ENCODE data around the gene RTP3. TPM values are rescaled to one million over a fixed set of nuclear protein-coding genes. Genes with fewer than 3 reads are reported as not detected.

Gene RTP3
- total and polyA plus RNA-seq, 10 donors = not detected

- Histone ChIP-seq H3K27me3 (replicated peaks in 1 of 7) (peaks cover 0 to 4% (median 0%) of the 10 kb centered on the region in 7 donors), H3K4me1 (no peaks in the 10 kb centered on the region), H3K4me3 (no peak overlapping the region), H3K9me3 (no peaks in the 10 kb centered on the region), H3K36me3 (no peaks in the 10 kb centered on the region), H3K27ac (no peak overlapping the region)
- WGBS, 5 donors = 91 to 96% (median 94%) methylated on average over 5 of the region's 5 CpGs
- no peak for DNase-seq
- TF ChIP-seq POLR2A (IDR thresholded peaks at IDR 0.05) (no peak), CTCF (IDR thresholded peaks at IDR 0.05 in 8 of 11, conservative IDR thresholded peaks at IDR 0.05 in 3 of 11) (no peak), POLR2AphosphoS5 (IDR thresholded peaks at IDR 0.05) (no peak)
- intact Hi-C loops (cut with DNase I; ENCODE audit: low total_unique reads) = no loop called here
Measured at GRCh38 chr3:46527239-46527638, 29.5 kb downstream of the RTP3 start.

- TF ChIP-seq CTCF (IDR thresholded peaks at IDR 0.05 in 8 of 11, conservative IDR thresholded peaks at IDR 0.05 in 3 of 11) (no peak), POLR2AphosphoS5 (IDR thresholded peaks at IDR 0.05) (no peak), POLR2A (IDR thresholded peaks at IDR 0.05) (no peak)
- H3K9me3 ChIP-seq = no peaks in the 10 kb centered on the region
- no peaks in the 10 kb centered on the region for H3K36me3 ChIP-seq
- H3K4me3 ChIP-seq = no peak overlapping the region
- WGBS, 5 donors = 88 to 96% (median 94%) methylated on average over 3 of the region's 3 CpGs
- peaks cover 0 to 8% (median 0%) of the 10 kb centered on the region in 7 donors for H3K27me3 ChIP-seq (replicated peaks in 1 of 7)
- intact Hi-C loops (cut with DNase I; ENCODE audit: low total_unique reads) = no loop called here
- no peak overlapping the region for H3K27ac ChIP-seq
- peaks cover 5 to 16% (median 8%) of the 10 kb centered on the region in 6 donors for H3K4me1 ChIP-seq
- DNase-seq = no peak
Measured at GRCh38 chr3:46533091-46533490, 35.3 kb downstream of the RTP3 start.

GRCh38 chr3:46535746-46536145 is 38.0 kb downstream of the RTP3 start:
- Histone ChIP-seq H3K4me1 (peaks cover 14 to 43% (median 26%) of the 10 kb centered on the region in 6 donors), H3K27me3 (replicated peaks in 1 of 7) (peaks cover 0 to 8% (median 0%) of the 10 kb centered on the region in 7 donors), H3K4me3 (no peak overlapping the region), H3K36me3 (no peaks in the 10 kb centered on the region), H3K27ac (no peak overlapping the region), H3K9me3 (no peaks in the 10 kb centered on the region)
- WGBS, 5 donors = 85 to 93% (median 89%) methylated on average over 5 of the region's 5 CpGs
- no peak for TF ChIP-seq POLR2A (IDR thresholded peaks at IDR 0.05)
- no peak for TF ChIP-seq POLR2AphosphoS5 (IDR thresholded peaks at IDR 0.05)
- TF ChIP-seq CTCF (IDR thresholded peaks at IDR 0.05 in 8 of 11, conservative IDR thresholded peaks at IDR 0.05 in 3 of 11) = no peak
- intact Hi-C loops (cut with DNase I; ENCODE audit: low total_unique reads) = no loop called here
- no peak for DNase-seq

- Histone ChIP-seq H3K27me3 (replicated peaks in 1 of 7) (peaks cover 0 to 8% (median 0%) of the 10 kb centered on the region in 7 donors), H3K4me1 (peaks cover 16 to 49% (median 26%) of the 10 kb centered on the region in 6 donors)
- intact Hi-C loops (cut with DNase I; ENCODE audit: low total_unique reads) = no loop called here
Measured at GRCh38 chr3:46536758-46537157, 39.0 kb downstream of the RTP3 start.

More at GRCh38 chr3:46536758-46537157, 39.0 kb downstream of the RTP3 start:
- Histone ChIP-seq H3K4me3 (no peak overlapping the region), H3K27ac (no peak overlapping the region), H3K9me3 (no peaks in the 10 kb centered on the region), H3K36me3 (no peaks in the 10 kb centered on the region)
- no peak for DNase-seq
- TF ChIP-seq CTCF (IDR thresholded peaks at IDR 0.05 in 8 of 11, conservative IDR thresholded peaks at IDR 0.05 in 3 of 11) (no peak), POLR2A (IDR thresholded peaks at IDR 0.05) (no peak), POLR2AphosphoS5 (IDR thresholded peaks at IDR 0.05) (no peak)

All from spleen (tissue), 11 donors.